Stimulated activated CD4-positive, alpha-beta T cell treated with anti-CD3 and anti-CD28 coated beads, Interleukin-2, amount 100 ng/mL, for 48 hours (primary cell): ENCODE data around the gene CACNG8.
"Not testable (repeated sequence)": the region's sequence is repeated elsewhere in the genome, so short reads cannot be mapped to it uniquely, and the experiment has no call there.

Experiments
- DNase-seq, 2 donors: peaks; one replicate each; pipeline ENCODE4 v3.0.0-alpha.2; 2020

CACNG8 gene

GRCh38 chr19:53994811-53995210 is 32.1 kb downstream of the CACNG8 start:
- DNase-seq = no peak

DNA sequence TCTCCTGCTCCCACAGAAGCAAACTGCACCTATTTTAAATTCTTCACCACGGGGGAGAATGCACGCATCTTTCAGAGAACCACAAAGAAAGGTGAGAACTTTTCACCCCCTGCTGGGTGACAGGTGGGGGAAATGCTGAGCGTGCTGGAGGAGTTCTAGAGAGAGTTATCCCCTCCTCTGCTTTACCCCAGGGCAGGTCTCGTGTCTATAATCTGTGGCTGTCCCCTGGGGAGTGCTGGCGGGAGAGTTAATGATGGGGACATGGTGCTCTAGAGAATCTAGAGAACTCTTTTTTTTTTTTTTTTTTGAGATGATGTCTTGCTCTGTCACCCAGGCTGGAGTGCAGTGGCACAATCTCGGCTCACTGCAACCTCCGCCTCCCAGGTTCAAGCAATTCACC is 35.5 kb downstream of the CACNG8 start:
- DNase-seq = no peak

GRCh38 chr19:53999694-54000093 is 37.0 kb downstream of the CACNG8 start:
- no peak for DNase-seq

DNA sequence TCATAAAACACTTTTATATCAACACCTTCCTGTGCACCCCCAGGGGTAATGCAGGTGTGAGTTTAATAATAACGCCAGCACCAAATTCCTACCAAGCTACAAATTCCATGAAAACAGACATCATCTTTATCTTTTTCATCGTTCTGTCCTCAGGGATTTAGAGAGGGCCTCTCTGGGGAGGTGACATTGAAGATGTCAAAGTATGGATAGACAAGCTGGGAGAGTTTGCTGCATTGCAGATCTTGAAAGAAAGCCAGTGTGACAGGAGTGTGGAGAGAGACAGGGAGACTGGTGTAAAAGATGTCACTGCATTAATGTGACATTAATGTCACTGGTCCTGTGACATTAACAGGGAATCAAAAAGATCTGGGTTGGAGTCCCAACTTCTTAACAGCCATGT is 38.8 kb downstream of the CACNG8 start:
- DNase-seq = no peak

- no peak for DNase-seq
Measured at GRCh38 chr19:54002495-54003315, 40.0 kb downstream of the CACNG8 start.

- no peak for DNase-seq
Measured at GRCh38 chr19:54009440-54009839, 46.7 kb downstream of the CACNG8 start.

DNA sequence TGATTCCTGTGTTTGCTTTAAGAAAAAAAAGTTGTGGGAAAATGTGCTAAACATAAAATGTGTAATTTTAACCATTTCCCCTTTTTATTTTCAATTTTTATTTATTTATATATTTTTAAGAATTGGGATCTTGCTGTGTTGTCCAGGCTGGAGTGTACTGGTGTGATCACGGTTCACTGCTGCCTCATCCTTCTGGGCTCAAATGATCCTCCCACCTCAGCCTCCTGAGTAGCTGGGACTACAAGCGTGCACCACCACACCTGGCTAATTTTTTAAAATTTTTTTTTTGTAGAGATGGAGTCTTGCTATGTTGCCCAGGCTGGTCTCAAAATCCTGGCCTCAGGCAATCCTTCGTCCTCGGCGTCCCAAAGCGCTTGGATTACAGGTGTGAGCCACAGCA is 47.7 kb downstream of the CACNG8 start:
- no peak for DNase-seq

- DNase-seq = no peak
Measured at GRCh38 chr19:54011507-54012211, 48.9 kb downstream of the CACNG8 start.

- DNase-seq = no peak
Measured at GRCh38 chr19:54013866-54014265, 51.1 kb downstream of the CACNG8 start.

GRCh38 chr19:54014920-54015560 is 52.3 kb downstream of the CACNG8 start:
- DNase-seq = no peak

DNA sequence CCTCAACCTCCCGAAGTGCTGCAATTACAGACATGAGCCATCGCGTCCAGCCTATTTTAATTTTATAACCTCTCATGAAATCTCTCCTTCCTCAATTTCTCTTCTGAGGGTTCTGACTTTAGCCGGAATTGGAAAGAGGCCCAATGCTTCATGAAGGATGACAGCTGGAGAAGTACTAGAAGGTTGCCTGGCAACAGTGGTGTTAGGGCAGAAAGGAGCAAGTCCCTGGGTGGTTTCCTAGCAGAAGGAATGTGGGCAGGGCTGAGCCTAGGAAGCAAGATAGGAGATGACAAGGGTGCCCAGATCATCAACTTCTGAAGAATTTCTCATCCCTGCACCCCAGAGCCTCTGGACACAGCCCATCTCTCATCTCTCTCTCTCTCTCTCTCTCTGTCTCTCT is 54.5 kb downstream of the CACNG8 start:
- no peak for DNase-seq

DNA sequence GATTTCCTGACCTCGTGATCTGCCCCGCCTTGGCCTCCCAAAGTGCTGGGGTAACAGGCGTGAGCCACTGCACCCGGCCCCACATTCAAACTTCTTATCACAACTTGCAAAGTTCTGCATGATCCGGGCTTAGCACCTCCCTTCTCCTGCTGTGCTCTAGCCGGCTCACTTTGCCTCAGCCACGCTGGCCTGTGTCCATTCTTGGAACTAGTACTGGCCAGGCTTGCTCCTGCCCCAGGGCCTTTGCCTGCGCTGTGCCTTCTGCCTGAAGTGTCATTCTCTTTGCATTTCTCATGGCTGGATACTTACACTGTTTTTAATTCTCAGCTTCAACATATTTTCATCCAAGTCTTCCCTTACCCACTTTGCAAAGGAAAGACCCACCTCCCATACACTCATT is 58.6 kb downstream of the CACNG8 start:
- DNase-seq = no peak

GRCh38 chr19:54021932-54022331 is 59.2 kb downstream of the CACNG8 start:
- no peak for DNase-seq

- no peak for DNase-seq
Measured at GRCh38 chr19:54023191-54023590, 60.5 kb downstream of the CACNG8 start.

- DNase-seq = no peak
Measured at GRCh38 chr19:54024660-54025059, 61.9 kb downstream of the CACNG8 start.

- DNase-seq = no peak
Measured at GRCh38 chr19:54026656-54027055, 63.9 kb downstream of the CACNG8 start.

DNA sequence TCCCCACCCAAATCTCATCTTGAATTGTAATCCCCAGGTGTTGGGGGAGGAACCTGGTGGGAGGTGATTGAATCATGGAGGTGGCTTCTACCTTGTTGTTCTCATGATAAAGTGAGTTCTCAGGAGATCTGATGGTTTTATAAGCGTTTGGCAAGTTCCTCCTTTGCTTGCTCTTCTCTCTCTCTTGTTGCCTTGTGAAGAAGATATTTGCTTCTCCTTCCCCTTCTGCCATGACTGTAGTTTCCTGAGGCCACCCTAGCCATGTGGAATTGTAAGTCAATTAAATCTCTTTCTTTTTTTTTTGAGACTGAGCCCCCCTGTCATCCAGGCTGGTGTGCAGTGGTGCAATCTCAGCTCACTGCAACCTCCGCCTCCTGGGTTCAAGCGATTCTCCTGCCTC is 66.6 kb downstream of the CACNG8 start:
- no peak for DNase-seq

DNA sequence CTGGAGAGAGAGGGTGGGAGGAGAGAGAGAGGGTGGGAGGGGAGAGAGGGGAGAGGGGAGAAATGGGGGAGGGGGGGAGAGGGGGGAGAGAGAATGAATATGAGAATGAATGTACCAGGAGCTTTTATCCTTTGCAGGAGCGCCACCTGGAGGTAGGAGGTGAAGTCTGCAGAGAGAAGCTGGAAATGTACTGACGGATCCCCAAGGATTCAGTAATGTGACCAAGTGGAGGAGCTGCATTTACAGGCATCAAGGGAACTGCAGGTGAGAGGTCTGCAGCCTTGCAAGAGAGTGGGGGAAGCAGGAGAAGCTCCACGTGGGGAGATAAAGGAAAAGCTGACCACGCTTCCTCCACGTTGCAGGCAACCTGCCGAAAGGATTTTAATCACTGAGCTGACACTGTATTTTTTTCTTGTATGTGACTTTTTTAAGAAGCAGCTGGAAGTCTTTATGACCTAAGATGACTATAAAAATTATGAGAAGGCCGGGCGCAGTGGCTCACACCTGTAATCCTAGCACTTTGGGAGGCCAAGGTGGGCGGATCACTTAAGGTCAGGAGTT is 67.3 kb downstream of the CACNG8 start:
- DNase-seq = peak; percentile 53 to 64

DNA sequence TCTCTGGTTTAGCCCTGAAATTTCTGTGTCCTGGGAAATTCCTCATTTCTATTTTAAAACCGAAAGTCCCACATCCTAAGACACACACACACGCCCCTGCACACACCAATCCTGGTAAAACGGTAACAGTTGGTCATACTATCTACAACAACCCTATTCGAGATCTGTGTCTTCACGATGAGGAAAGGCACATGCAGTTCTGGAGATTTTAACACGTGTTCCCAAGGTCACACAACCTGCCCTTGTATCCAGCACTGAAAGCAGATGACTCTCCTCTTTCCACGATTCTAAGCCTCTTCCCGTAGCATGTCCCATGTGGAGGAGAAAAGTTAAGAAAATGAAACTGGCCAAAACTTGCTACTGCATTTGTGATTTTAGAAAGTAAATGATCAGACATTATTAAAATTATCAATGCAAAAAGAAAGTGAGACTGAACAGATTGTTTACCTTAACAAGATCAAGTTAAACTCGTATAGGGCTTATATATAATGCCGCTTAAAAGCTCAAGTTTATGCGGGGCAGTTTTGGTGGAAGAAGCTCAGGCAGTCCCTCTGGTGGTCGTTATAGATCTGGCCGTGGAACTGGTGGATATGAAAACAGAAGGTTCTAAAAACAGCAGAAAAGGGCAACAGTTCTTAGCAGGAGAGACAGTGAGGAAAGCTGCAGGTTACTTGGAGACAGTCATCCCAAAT is 68.3 kb downstream of the CACNG8 start:
- no peak for DNase-seq

- DNase-seq = no peak
Measured at GRCh38 chr19:54035215-54036178, 72.8 kb downstream of the CACNG8 start.

DNA sequence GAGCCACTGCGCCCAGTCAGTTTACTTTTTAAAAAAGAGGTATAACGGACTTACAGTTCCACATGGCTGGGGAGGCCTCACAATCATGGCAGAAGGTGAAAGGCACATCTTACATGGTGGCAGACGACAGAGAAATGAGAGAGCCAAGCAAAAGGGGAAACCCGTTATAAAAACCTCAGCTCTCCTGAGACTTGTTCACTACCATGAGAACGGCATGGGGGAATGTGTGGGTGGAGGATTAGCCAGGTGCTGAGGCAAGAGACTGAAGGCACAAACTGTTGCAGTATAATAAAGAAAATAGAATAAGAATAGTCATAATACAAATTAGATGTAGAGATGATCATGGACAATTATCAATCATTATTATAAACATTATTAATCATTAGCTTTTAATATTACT is 73.8 kb downstream of the CACNG8 start:
- not testable (repeated sequence) for DNase-seq
